ENCODE data around the gene METTL21A. TPM values are rescaled to one million over a fixed set of nuclear protein-coding genes. Genes with fewer than 3 reads are reported as not detected.

METTL21A gene
- polyA plus RNA-seq, 1 experiment, result 11.3 TPM

- no peak for DNase-seq (ENCODE audit: low read depth)
- H3K27me3 ChIP-seq (ENCODE audit: control insufficient read depth, insufficient read depth, low read length), result no peaks in the 10 kb centered on the region
- peak overlapping the region; percentile 88 for H3K4me3 ChIP-seq (ENCODE audit: low read depth, low read length)
- peaks cover 7% of the 10 kb centered on the region for H3K36me3 ChIP-seq (ENCODE audit: control insufficient read depth, insufficient read depth, low read length)
- POLR2A ChIA-PET, result interaction anchor here (0.6 kb wide), 1 partner anchor 91 kb away, joined by 3 read pairs; no protein-coding TSS in a partner anchor
- CTCF ChIA-PET, result interaction anchor here (0.6 to 1.8 kb wide), 7 partner anchors 11 to 416 kb away, joined by 3 to 11 read pairs (median 4); no protein-coding TSS in a partner anchor
- TF ChIP-seq CTCF (IDR thresholded peaks at IDR 0.05; ENCODE audit: insufficient read depth, low read depth, low read length), result no peak
These were observed 795 bp downstream of the METTL21A start for GRCh38 chr2:207624185-207625013.

- Histone ChIP-seq H3K27me3 (ENCODE audit: control insufficient read depth, insufficient read depth, low read length) (no peaks in the 10 kb centered on the region), H3K4me3 (ENCODE audit: low read depth, low read length) (no peak overlapping the region), H3K36me3 (ENCODE audit: control insufficient read depth, insufficient read depth, low read length) (peaks cover 7% of the 10 kb centered on the region)
- no peak for TF ChIP-seq CTCF (IDR thresholded peaks at IDR 0.05; ENCODE audit: insufficient read depth, low read depth, low read length)
- POLR2A ChIA-PET, result interaction anchor here (0.6 kb wide), 1 partner anchor 10 kb away, joined by 6 read pairs; no protein-coding TSS in a partner anchor
- no peak for DNase-seq (ENCODE audit: low read depth)
- CTCF ChIA-PET, result interaction anchor here (1.5 kb wide), 1 partner anchor 106 kb away, joined by 4 read pairs; no protein-coding TSS in a partner anchor
These were observed 3.6 kb downstream of the METTL21A start for GRCh38 chr2:207621501-207622039.

GRCh38 chr2:207619764-207620203 is 5.4 kb downstream of the METTL21A start:
- no peaks in the 10 kb centered on the region for H3K27me3 ChIP-seq (ENCODE audit: control insufficient read depth, insufficient read depth, low read length)
- no peak for DNase-seq (ENCODE audit: low read depth)
- ChIA-PET CTCF (interaction anchor here (1.5 kb wide), 1 partner anchor 107 kb away, joined by 4 read pairs; no protein-coding TSS in a partner anchor), POLR2A (no interaction called here)
- TF ChIP-seq CTCF (IDR thresholded peaks at IDR 0.05; ENCODE audit: insufficient read depth, low read depth, low read length), result no peak
- no peak overlapping the region for H3K4me3 ChIP-seq (ENCODE audit: low read depth, low read length)
- H3K36me3 ChIP-seq (ENCODE audit: control insufficient read depth, insufficient read depth, low read length), result peaks cover 7% of the 10 kb centered on the region

GRCh38 chr2:207617011-207617671 is 8.1 kb downstream of the METTL21A start:
- H3K36me3 ChIP-seq (ENCODE audit: control insufficient read depth, insufficient read depth, low read length), result peaks cover 9% of the 10 kb centered on the region
- no peak for TF ChIP-seq CTCF (IDR thresholded peaks at IDR 0.05; ENCODE audit: insufficient read depth, low read depth, low read length)
- CTCF ChIA-PET, result interaction anchor here (0.7 to 1.2 kb wide), 2 partner anchors 86 to 117 kb away, joined by 3 read pairs; no protein-coding TSS in a partner anchor
- no peak overlapping the region for H3K4me3 ChIP-seq (ENCODE audit: low read depth, low read length)
- POLR2A ChIA-PET, result interaction anchor here (0.5 to 0.7 kb wide), 3 partner anchors 100 to 1974 kb away, joined by 4 to 6 read pairs (median 4); no protein-coding TSS in a partner anchor
- H3K27me3 ChIP-seq (ENCODE audit: control insufficient read depth, insufficient read depth, low read length), result no peaks in the 10 kb centered on the region
- peak; percentile 93 for DNase-seq (ENCODE audit: low read depth)

Measured in BJ (cell line).